Bone marrow (tissue), 2 donors: Measurements from ENCODE around the gene SOX9.
"Not testable (repeated sequence)": the region's sequence is repeated elsewhere in the genome, so short reads cannot be mapped to it uniquely, and the experiment has no call there.

Experiments
- DNase-seq, 2 donors: peaks; one replicate each; lab custom pipeline; 2025; lab: John Stamatoyannopoulos, UW

SOX9 gene

GRCh38 chr17:72126575-72127486 is 6.0 kb downstream of the SOX9 start:
- no peak for DNase-seq

- DNase-seq = no peak
These were observed 7.2 kb downstream of the SOX9 start for GRCh38 chr17:72128039-72128438.

DNA sequence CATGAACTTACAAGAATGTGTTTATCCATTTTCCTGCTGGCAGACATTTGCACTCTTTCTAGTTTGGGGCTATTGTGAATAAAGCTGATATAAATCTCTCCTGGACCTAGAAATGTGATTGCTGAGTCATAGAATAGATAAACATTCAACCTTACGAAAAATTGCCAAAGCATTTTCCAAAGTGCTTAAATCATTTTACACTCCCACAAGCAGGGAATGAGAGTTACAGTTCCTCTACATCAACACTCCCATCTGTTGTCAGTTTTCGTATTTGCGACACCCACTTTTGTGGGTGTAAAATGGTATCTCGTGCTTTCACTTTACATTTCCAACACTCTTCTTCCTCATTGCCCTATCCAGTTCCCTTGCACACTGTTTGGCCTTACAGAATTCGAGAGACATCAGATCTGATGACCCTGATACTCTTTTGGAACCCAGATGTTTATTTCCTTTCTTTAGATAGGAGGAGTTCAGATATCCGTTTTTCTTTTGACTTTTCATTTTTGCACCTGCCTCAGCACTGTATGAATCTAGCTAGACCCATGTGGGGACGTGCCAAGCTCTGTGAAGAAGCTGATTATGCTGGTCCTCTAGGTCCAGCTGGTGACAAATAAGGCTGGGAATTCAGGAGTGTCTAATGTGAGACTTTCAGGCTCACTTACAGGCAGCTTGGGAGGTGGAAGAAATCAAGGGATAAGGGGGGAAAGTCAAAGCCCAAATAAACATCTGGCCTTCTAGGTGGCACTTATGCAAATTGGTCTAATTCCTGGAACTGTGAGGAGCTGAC is 14.0 kb downstream of the SOX9 start:
- DNase-seq = no peak

DNA sequence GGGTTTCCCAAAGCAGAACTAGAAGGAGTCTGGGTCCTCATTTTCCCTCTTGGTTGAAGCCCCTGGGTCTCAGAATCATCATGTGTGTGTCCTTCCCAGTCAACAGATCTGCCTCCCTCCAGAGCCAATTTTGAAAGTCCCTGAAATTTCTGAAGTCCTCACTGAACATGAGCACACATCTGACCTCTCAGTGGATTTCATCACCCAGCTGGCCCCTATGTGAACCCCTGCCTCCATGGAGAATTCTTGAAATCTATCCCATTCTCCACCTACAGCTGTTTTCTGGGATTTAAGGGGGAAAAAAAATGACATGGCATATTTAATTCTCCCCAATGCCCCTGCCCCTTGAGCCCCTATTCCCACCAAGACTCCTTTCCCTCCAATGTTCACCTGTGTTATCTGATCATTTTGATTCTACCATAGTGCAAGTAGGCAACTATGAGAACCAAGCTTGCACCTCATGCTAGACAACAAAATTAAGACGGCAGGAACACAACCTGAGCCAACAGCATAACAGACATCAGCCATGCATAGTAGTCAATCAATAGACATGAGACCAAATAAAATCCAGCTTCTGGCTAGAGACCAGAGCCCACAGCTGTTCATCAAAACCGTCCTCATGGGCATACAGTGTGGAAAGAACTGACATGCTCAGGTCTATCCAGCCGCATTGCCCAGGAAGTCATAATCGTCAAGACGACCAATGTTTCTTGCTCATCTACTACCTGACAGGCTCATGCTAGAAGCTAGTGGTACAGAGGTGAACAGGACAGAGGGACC is 14.9 kb downstream of the SOX9 start:
- no peak for DNase-seq

- no peak for DNase-seq
These were observed 15.9 kb downstream of the SOX9 start for GRCh38 chr17:72136692-72137091.

- no peak for DNase-seq
These were observed 16.3 kb downstream of the SOX9 start for GRCh38 chr17:72137161-72137560.

- DNase-seq = no peak
These were observed 18.4 kb downstream of the SOX9 start for GRCh38 chr17:72139212-72139611.

- no peak for DNase-seq
These were observed 20.5 kb downstream of the SOX9 start for GRCh38 chr17:72141336-72141735.

- not testable (repeated sequence) for DNase-seq
These were observed 21.3 kb downstream of the SOX9 start for GRCh38 chr17:72142097-72142496.

GRCh38 chr17:72142614-72143013 is 21.8 kb downstream of the SOX9 start:
- no peak for DNase-seq

GRCh38 chr17:72143245-72143644 is 22.4 kb downstream of the SOX9 start:
- no peak for DNase-seq

DNA sequence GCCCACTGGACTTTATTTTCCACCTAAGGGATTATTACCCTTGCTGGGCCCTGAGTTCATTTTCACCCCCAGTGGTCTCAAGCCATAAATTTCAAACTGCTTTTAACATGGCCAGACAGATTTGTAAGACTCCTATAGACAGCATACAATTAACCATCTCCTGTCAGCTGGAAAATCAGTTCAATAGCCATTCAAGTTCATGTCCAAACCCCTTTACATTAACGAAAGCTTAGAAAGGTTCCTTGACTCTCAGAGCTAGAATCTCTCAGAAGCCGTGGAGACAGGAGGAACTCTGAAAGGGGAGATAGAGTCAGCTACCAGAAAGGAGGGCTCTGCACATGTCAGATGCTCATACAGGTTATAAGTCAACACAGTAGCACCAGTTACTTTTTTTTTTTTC is 23.3 kb downstream of the SOX9 start:
- DNase-seq = no peak

GRCh38 chr17:72145562-72145961 is 24.7 kb downstream of the SOX9 start:
- DNase-seq = no peak

GRCh38 chr17:72145962-72146361 is 25.1 kb downstream of the SOX9 start:
- no peak for DNase-seq

DNA sequence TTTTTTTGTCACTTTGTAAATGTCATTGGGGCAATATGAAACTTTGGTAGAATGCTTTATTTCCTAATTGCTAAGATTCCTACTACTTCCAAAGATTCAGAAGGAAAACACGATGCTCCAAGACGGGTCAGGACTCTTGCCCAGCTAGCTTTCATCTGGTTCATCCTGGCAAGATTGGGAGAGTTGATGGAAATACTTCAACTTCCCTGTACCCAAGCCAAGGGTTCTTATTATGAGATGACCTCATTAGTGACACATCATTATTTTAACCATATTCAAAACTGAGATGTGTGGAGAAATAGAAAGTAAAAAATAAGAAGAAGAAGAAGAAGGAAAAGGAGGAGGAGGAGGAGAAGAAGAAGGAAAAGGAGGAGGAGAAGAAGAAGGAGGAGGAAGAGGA is 25.6 kb downstream of the SOX9 start:
- DNase-seq = no peak

- no peak for DNase-seq
These were observed 30.0 kb downstream of the SOX9 start for GRCh38 chr17:72150632-72151460.

GRCh38 chr17:72151565-72152386 is 31.0 kb downstream of the SOX9 start:
- no peak for DNase-seq

DNA sequence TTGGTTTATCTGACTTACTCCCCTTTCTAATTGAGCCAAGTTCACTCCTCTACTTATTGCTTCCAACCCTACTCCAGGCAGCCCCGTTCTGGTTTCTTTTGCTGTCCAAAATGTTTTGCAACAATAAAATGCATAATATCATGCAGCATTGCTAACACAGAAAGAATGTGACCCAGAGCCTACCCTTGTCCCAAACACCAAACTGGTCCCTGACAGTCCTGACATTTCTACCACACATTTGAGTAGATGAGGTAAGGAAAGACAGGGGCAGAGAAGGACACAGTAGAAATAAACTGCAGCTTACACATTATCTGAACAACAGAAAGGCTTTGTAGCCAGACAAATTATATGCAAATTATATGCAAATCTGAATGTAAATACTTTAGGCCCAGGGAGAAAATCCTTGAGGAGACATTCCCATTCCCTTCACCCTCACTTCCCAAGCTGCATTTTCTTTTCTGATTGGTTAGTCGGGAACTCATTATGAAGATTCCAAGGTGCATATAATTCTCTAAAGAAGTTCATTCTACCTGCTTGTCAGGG is 31.6 kb downstream of the SOX9 start:
- DNase-seq = no peak

DNA sequence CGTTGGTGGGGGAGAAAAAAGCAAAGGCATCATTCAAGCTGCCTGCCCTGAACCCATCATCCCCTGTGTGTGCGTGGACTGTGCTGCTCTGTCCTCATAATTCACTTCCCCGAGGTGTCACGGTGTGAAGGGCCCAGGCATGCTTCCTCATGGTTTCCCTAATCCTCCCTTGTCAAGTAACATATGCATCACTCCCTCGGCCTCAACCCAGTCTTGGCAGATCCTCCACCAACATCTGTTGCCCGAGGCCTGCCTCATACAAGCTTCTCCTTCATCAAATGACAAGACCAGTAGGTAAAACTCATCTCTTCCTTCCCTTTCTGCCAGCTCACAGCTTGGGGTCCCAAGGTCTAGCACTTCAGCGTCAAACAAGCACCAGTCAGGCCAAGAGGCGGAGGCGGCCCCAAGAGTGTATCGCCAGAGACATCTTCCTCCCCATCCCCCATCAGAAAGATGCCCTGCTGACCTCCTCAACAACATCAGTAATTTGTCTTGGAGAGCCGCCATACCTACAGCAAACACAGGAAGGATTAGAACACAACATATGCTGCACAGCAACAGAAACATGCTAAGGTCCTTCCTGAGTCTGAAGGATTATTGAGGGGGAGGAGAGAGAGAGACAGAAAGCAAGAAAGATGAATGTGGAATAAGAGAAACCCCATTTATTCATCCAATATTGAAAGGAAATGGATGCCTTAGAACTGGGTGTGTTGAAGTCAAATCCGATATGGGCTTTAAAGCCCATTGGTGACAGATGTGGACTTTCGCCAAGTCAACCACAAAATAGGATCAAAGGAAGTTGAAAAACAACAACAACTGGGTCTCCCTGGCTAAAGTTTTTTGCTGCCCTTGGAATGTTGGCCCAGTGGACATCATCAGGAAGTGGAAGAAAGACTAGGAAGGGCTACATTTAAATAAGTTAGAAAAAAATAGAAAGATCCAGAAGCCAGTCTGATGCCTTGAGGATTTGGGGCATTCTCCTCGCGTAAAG is 38.4 kb downstream of the SOX9 start:
- no peak for DNase-seq
